Stimulated activated CD4-positive, alpha-beta T cell treated with anti-CD3 and anti-CD28 coated beads, Interleukin-15, amount 100 ng/mL, for 24 hours (primary cell): ENCODE measurements around the gene SERPINI1.

Source experiments
- DNase-seq: peaks from one replicate; pipeline ENCODE4 v3.0.0-alpha.2; 2020

The SERPINI1 gene

DNA sequence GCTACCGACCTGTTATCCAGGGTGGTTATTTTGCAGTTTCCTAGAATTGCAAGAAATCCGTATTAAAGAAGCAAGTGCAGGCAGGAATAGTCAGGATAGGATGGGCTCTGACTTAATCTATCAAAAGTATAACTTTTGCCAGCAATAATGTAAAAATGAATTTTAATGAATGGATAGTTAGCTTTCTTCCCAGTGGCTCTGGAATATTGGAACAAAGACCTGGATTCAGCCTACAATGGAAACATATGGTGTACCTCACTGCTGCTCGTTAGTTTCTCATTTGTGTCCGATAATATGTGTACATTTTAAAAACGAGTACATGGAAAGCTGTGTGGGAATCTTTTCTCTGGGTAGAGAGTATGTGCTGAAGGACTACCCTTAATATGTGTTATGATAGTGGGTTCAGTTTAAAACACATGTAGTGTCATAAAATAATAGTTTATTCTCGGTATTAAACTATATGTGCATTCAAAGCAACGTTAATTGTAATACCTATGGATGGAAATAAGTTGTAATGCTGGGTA lies 805 bp downstream of the SERPINI1 start:
- no peak for DNase-seq

DNA sequence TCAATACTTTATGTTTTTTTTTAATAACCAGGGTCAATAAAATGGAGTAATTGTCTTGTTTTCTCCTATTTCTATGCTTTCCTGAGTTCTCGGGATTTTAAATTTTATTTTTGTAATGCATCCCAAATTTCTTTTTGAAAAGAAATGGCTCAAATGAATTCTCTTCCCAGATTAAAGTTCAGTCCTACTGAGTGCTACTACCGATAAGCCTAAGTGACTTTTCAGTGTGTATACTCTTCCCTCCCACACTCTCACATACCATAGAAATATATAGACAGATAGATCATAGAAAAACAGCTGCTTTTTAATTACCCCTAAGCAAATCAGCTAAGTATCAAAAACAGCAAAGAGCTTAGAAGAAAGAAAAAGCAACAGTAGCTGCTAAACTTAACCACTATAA lies 1.5 kb downstream of the SERPINI1 start:
- DNase-seq, result no peak

DNA sequence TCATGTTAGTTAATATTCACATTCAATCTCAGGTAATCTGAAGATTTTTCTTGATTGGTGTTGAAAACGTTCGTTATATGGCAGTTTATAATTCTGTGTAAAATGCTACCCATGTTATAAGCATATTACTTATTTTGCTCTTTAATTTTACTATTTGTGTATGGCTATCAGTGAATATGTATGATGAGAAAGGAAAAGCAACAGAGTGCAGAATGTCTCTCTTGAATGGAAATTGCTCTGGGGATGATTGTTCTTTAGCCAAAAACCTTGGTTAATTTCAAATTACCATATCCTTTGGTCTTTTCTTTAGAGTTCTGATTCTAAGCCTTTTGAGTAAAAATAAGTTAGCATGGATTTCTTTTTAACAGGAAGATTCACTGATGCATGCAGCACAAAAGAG lies 2.5 kb downstream of the SERPINI1 start:
- DNase-seq, result no peak

GRCh38 chr3:167739190-167739810 lies 3.8 kb downstream of the SERPINI1 start:
- no peak for DNase-seq

GRCh38 chr3:167740961-167741587 lies 5.6 kb downstream of the SERPINI1 start:
- peak; percentile 29 for DNase-seq

- DNase-seq, result no peak
Observed at GRCh38 chr3:167742338-167742737, 6.8 kb downstream of the SERPINI1 start.

- DNase-seq, result no peak
Observed at GRCh38 chr3:167743799-167744198, 8.3 kb downstream of the SERPINI1 start.

DNA sequence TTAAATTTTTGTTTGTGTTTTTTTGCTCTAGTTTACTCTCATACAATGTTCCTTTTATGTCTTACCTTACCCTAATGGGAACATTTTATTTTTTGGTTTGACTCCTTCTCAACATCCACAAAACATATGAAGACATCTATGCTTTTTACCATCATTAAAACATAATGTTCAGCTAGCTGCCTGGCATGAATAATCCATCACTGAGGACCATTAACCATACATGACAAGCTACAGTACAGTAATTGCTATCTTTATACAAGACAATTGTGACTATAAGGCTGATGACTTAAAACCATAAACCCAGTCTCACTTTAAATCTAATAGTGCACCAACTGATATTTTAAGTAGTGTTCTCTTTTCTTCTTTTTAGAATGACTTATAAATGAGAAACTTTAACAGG lies 13.7 kb downstream of the SERPINI1 start:
- no peak for DNase-seq

- DNase-seq, result no peak
Observed at GRCh38 chr3:167749728-167750127, 14.2 kb downstream of the SERPINI1 start.

- no peak for DNase-seq
Observed at GRCh38 chr3:167750272-167750971, 14.9 kb downstream of the SERPINI1 start.

GRCh38 chr3:167754049-167754448 lies 18.5 kb downstream of the SERPINI1 start:
- no peak for DNase-seq

DNA sequence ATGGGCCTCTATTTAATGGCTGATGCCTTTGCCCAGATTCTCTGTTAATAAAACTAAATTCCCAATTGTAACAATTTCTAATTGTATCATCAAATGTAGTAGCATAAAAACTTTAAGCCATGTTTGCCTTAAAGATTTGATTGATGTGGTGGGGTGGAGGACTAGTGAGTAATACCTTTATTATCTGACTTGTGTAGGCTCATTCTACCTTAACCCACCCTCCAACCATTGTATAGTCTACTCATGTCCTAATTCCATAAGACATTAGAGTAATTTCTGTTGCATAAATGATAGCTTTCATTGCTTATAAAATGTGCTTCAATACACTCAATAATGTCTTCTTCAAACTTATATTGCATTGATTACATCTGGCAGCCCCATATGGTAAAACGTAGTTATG lies 25.8 kb downstream of the SERPINI1 start:
- DNase-seq, result no peak

DNA sequence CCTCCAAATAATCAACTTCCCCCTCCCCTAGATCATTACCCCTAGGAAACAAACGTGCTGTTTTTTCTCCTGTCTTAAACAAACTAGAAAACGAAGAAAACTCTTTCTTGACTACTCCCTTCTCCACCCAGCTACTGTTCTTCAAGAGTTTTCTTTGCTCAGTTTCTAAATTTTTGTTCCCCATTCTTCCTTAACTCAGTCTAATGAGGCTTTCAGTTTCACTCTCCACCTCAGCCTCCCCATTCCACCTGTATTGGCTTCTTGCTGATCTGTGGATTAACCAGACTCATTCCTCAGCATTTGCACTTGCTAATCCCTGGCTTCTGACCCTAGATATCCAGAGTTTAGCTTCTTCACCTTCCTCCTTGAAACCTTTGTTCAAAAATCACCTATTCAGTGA lies 26.8 kb downstream of the SERPINI1 start:
- DNase-seq, result no peak

DNA sequence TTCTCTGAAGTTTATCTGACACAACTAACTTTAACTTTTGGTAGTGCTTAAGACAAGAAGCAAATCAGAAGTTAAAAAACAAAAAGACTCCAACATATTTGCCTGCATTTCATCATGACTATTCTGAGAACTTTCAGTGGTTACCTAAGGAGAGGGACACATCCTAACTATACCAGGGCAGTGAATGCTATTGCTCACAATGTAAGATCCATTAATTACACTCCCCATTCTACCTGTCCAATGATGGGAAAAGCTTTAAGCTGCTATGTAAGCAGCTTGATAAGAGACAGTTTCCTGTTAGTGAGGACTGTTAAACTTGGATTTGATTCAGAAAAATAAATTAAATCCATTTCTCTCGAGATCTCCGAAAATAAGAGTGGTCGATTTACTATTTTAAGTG lies 37.5 kb downstream of the SERPINI1 start:
- DNase-seq, result no peak

DNA sequence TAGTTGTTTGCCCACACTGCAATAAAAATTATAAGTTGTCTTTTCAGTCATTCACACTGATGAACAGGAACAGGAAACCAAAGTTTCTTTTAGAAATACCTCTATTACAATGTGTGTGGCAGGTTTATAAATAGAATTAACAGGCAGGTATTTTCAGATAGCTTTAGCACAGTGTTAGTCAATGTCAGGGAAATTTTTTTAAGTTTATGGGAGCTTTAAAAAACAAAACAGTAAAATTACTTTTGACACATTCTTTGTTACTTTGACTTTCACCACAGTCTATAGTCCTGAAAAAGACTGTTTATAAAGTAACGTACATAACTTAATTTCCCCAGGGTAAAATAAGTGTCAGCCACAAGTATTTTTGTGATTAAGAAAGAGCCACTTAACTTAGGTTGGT lies 38.1 kb downstream of the SERPINI1 start:
- no peak for DNase-seq

- no peak for DNase-seq
Observed at GRCh38 chr3:167776066-167776685, 40.7 kb downstream of the SERPINI1 start.

- no peak for DNase-seq
Observed at GRCh38 chr3:167777356-167777755, 41.8 kb downstream of the SERPINI1 start.

- DNase-seq, result no peak
Observed at GRCh38 chr3:167780214-167780883, 44.8 kb downstream of the SERPINI1 start.

DNA sequence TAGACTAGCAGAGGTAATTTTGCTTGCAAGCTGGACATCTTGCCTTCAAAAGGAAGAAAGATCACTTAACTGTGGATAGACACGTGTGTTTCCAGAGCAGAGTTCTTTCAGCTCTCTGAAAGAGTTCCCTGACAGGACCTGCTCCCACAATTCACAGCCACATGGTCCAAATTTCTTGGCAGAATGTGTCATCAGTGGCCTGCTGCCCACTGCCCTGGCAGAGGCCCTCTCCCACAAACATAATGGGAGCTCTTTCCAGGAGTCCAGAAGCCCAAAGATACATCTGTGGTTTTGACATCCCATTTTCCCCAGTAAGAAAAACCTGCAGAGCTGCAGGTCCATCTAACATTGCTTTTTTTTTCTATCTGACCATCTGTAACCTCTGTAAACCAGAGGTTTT lies 48.3 kb downstream of the SERPINI1 start:
- DNase-seq, result no peak

DNA sequence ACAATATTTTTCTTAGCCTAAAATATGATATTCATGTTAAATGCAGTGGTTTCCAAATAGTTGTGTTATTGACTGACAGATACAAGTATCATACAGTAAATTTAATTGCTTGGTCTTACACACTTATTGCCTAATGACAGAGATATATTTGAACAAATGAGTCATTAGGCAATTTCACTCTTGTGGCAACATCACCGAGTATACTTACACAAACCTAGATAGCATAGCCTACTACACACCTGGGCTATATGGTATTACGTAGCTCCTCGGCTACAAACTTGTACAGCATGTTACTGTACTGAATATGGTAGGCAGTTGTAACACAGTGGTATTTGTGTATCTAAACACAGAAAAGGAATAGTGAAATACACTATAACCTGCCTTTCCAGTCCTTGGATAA lies 50.3 kb downstream of the SERPINI1 start:
- DNase-seq, result no peak

DNA sequence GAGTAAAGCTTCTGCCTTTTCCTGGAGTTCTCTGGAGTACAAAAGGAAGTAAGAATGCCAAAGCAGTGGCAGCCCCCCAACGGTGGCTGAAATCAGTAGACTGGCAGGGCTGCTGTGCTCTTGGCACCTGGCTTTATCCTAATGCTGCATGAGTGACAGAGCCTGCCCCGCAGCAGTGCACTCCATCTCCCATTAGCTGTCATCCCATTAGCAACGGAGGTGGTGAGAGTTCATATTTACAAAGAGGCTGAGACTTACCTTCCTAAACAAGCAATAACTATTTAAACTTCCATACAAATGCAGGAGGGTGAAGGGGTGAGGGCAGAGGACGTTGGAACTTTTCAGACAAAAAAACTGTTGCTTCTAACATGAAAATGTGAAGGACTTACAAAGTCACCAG lies 51.9 kb downstream of the SERPINI1 start:
- DNase-seq, result no peak

DNA sequence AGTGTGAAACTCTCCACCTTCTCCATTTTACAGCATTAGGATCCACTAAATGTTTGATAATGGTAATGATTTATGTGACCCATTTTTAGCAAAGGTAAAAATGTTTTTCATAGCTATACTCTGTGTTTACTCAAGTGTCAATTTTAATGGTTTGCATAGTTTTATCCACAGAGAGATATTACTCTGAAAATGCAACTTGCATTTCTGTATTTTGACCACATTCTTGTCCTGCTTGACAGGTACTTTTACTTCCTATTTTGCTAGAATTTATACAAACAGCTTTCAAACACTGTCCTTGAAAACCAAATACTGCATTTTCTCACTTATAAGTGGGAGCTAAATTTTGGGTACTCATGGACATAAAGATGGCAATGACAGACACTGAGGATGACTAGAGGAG lies 62.9 kb downstream of the SERPINI1 start:
- DNase-seq, result no peak

DNA sequence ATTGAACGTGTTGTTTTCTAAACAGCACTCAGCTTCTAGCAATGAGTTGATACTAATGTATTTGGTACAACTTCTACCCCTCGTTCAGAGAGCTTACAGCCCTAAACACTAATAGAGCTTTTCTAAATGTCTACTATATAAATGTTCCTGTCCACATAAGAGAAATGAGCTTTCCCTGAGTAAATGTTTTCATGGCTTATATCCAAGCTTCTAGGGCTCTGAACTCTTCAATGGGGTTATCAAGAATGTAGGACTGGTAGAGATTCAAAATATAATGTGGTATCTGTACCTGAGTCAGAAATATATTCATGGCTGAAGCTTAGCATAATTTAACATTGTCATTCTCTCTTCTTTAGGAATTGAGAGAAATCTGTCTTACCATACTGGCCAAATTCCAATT lies 73.4 kb downstream of the SERPINI1 start:
- no peak for DNase-seq
